Measurements from ENCODE around the gene PRKG1. TPM values are rescaled to one million over a fixed set of nuclear protein-coding genes. Genes with fewer than 3 reads are reported as not detected.

The PRKG1 gene
- total and polyA plus RNA-seq, 2 of the 4 experiments (the other 2 are of a cell fraction): 3.5 to 18.3 TPM

DNA sequence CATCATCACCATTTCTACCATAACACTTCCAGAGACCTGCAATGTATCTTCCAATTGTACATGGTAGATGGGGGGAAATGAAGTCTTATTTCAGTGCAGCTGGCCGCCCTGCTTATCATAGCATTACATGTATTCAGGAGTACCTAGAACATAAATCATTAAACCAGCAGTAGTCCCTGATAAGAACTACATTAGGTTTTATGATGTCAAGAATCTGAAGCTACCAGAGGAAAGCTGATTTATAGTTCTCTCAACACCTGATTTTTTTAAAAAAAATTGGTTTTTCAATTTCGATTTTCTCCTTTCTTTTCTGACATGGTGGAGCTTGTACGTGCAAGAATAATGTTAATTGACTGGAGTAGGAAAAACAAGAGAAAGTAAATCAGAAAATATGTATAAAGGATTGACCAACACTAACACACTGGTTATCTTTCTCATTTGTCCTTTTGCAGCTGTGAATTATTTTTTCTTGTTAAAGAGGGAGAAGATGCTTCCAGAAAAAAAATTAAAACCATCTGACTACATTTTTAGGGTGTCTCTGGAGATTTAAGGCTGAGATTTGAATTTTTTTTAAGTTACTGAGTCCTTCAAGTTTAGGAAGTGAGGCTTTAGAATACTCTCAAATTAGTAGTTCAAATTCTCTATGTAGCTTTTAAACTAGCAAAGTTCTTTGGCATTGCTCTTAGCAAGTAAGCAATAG lies 566.0 kb downstream of the PRKG1 start:
- no peaks in the 10 kb centered on the region for H3K36me3 ChIP-seq (ENCODE audit: control insufficient read depth, insufficient read depth, low read length)
- H3K4me1 ChIP-seq (ENCODE audit: control insufficient read depth, insufficient read depth, low read length): no peaks in the 10 kb centered on the region
- POLR2A ChIA-PET (ENCODE audit: unreplicated experiment): no interaction called here
- H3K4me2 ChIP-seq (ENCODE audit: low read depth, low read length): no peak overlapping the region
- dilution Hi-C loops (cut with HindIII; ENCODE audit: low sequenced_read_pairs, unreplicated experiment): no loop called here
- H2AFZ ChIP-seq (replicated peaks; ENCODE audit: low read length, poor library complexity): no peak overlapping the region
- H3K4ac ChIP-seq (ENCODE audit: low read depth, low read length): no peak overlapping the region
- H3K27me3 ChIP-seq (ENCODE audit: control insufficient read depth, insufficient read depth, low read length): no peaks in the 10 kb centered on the region
- in situ Hi-C loops (cut with MboI; ENCODE audit: low sequenced_read_pairs): no loop called here
- H3K14ac ChIP-seq (replicated peaks; ENCODE audit: low read depth, low read length): no peak overlapping the region
- H4K8ac ChIP-seq (ENCODE audit: low read depth in 2 of 2, low read length in 2 of 2): no peak overlapping the region
- H3K9me3 ChIP-seq (ENCODE audit: control insufficient read depth, insufficient read depth, low read length): no peaks in the 10 kb centered on the region
- no peak overlapping the region for H4K5ac ChIP-seq (ENCODE audit: low read depth, low read length)
- no peak overlapping the region for H3K18ac ChIP-seq (ENCODE audit: low read depth, low read length)
- no peak overlapping the region for H4K91ac ChIP-seq (ENCODE audit: insufficient read depth, low read depth, low read length)
- H3K9me1 ChIP-seq (ENCODE audit: insufficient read depth, low read length): no peaks in the 10 kb centered on the region
- H4K20me1 ChIP-seq (ENCODE audit: insufficient read depth, low read length): no peaks in the 10 kb centered on the region
- CTCF ChIA-PET: interaction anchor here (0.6 to 1.7 kb wide), 2 partner anchors 10 to 1359 kb away, joined by 3 read pairs; no protein-coding TSS in a partner anchor
- H3K27ac ChIP-seq (ENCODE audit: insufficient read depth, low read length): no peak overlapping the region
- H2AK5ac ChIP-seq (ENCODE audit: low read depth, low read length): no peak overlapping the region
- no CpG with 5 or more reads among the region's 3 CpGs for WGBS, 2 experiments (ENCODE audit: extremely low coverage in 2 of 2, insufficient read length in 1 of 2)
- H3K9ac ChIP-seq (ENCODE audit: low read depth, low read length): no peak overlapping the region
- DNase-seq (no peak), ATAC-seq (ENCODE audit: low read depth) (no peak)
- H3K23ac ChIP-seq (ENCODE audit: low read depth, low read length): no peak overlapping the region
- H2BK120ac ChIP-seq (ENCODE audit: low read depth, low read length): no peak overlapping the region
- no peak overlapping the region for H2AK9ac ChIP-seq (replicated peaks; ENCODE audit: low read depth, low read length, poor library complexity)
- TF ChIP-seq BHLHE40 (IDR thresholded peaks at IDR 0.05; ENCODE audit: low read depth, low read length) (no peak), SMC3 (IDR thresholded peaks at IDR 0.05; ENCODE audit: low read depth, low read length) (no peak), MAFK (IDR thresholded peaks at IDR 0.05; ENCODE audit: low read depth, low read length) (no peak), NFE2L2 (IDR thresholded peaks at IDR 0.05; ENCODE audit: low read depth, low read length) (no peak), RFX5 (IDR thresholded peaks at IDR 0.05; ENCODE audit: low read depth, low read length) (no peak), POLR2A (IDR thresholded peaks at IDR 0.05; ENCODE audit: low read depth, low read length) (no peak), CEBPB (IDR thresholded peaks at IDR 0.05; ENCODE audit: low read depth, low read length) (no peak), FOS (IDR thresholded peaks at IDR 0.05; ENCODE audit: low read depth, low read length) (no peak)
- TF ChIP-seq, protein P1, sequence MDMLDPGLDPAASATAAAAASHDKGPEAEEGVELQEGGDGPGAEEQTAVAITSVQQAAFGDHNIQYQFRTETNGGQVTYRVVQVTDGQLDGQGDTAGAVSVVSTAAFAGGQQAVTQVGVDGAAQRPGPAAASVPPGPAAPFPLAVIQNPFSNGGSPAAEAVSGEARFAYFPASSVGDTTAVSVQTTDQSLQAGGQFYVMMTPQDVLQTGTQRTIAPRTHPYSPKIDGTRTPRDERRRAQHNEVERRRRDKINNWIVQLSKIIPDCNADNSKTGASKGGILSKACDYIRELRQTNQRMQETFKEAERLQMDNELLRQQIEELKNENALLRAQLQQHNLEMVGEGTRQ (IDR thresholded peaks at IDR 0.05; ENCODE audit: low read depth, low read length): no peak
- no peak overlapping the region for H2BK20ac ChIP-seq (ENCODE audit: low read depth, low read length)
- BruUV-seq (replicated peaks): no TSS peak
- no peaks in the 10 kb centered on the region; a peak in 1 of 4 replicates for H3K79me1 ChIP-seq (ENCODE audit: low read depth in 1 of 2, low read length in 2 of 2)
- H2BK15ac ChIP-seq (ENCODE audit: low read depth, low read length): no peak overlapping the region
- H2BK5ac ChIP-seq (ENCODE audit: low read depth, low read length, poor library complexity, severe bottlenecking): no peak overlapping the region
- intact Hi-C loops (cut with micrococcal nuclease): no loop called here
- H3K56ac ChIP-seq (ENCODE audit: extremely low read depth, insufficient read depth, low read length): no peak overlapping the region
- H3K4me3 ChIP-seq (ENCODE audit: insufficient read depth, low read depth, low read length): no peak overlapping the region
